Measurements from ENCODE around the gene SLC6A13. TPM values are rescaled to one million over a fixed set of nuclear protein-coding genes. Genes with fewer than 3 reads are reported as not detected.

SLC6A13 gene
- total and polyA plus RNA-seq, 12 donors = 0.87 to 6.1 (median 3.2) TPM

- intact Hi-C loops (cut with DNase I) = no loop called here
- H3K4me1 ChIP-seq = no peaks in the 10 kb centered on the region
- H3K4me3 ChIP-seq = no peak overlapping the region
- no peaks in the 10 kb centered on the region for H3K27me3 ChIP-seq
- TF ChIP-seq, protein P1, sequence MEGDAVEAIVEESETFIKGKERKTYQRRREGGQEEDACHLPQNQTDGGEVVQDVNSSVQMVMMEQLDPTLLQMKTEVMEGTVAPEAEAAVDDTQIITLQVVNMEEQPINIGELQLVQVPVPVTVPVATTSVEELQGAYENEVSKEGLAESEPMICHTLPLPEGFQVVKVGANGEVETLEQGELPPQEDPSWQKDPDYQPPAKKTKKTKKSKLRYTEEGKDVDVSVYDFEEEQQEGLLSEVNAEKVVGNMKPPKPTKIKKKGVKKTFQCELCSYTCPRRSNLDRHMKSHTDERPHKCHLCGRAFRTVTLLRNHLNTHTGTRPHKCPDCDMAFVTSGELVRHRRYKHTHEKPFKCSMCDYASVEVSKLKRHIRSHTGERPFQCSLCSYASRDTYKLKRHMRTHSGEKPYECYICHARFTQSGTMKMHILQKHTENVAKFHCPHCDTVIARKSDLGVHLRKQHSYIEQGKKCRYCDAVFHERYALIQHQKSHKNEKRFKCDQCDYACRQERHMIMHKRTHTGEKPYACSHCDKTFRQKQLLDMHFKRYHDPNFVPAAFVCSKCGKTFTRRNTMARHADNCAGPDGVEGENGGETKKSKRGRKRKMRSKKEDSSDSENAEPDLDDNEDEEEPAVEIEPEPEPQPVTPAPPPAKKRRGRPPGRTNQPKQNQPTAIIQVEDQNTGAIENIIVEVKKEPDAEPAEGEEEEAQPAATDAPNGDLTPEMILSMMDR (IDR thresholded peaks at IDR 0.05) = no peak
- H3K36me3 ChIP-seq = no peaks in the 10 kb centered on the region
- 80 to 83% methylated on average over 14 of the region's 14 CpGs for whole genome bisulfite sequencing, 2 donors
- DNase-seq (no peak), ATAC-seq (no peak)
- H3K27ac ChIP-seq = no peak overlapping the region
- H3K9me3 ChIP-seq = no peaks in the 10 kb centered on the region
Measured at GRCh38 chr12:226401-226800, 36.2 kb downstream of the SLC6A13 start.

GRCh38 chr12:225012-225411 lies 37.6 kb downstream of the SLC6A13 start:
- Histone ChIP-seq H3K27ac (no peak overlapping the region), H3K4me1 (peaks cover 0 to 3% (median 0%) of the 10 kb centered on the region in 9 donors), H3K27me3 (no peaks in the 10 kb centered on the region), H3K36me3 (no peaks in the 10 kb centered on the region), H3K9me3 (no peaks in the 10 kb centered on the region), H3K4me3 (no peak overlapping the region)
- intact Hi-C loops (cut with DNase I) = no loop called here
- 92% methylated on average over 18 of the region's 18 CpGs for WGBS, 2 donors
- ATAC-seq (no peak), DNase-seq (no peak)
- TF ChIP-seq, protein P1 (IDR thresholded peaks at IDR 0.05) = no peak

GRCh38 chr12:224330-224729 lies 38.3 kb downstream of the SLC6A13 start:
- TF ChIP-seq, protein P1 (IDR thresholded peaks at IDR 0.05) = no peak
- Histone ChIP-seq H3K4me3 (no peak overlapping the region), H3K9me3 (no peaks in the 10 kb centered on the region), H3K4me1 (peaks cover 0 to 7% (median 0%) of the 10 kb centered on the region in 9 donors), H3K27me3 (no peaks in the 10 kb centered on the region), H3K36me3 (no peaks in the 10 kb centered on the region), H3K27ac (no peak overlapping the region)
- no peak for DNase-seq
- intact Hi-C loops (cut with DNase I) = no loop called here
- no peak for ATAC-seq
- 90 to 91% methylated on average over 9 of the region's 9 CpGs for WGBS, 2 donors

GRCh38 chr12:223841-224240 lies 38.8 kb downstream of the SLC6A13 start:
- Histone ChIP-seq H3K4me1 (peaks cover 0 to 9% (median 0%) of the 10 kb centered on the region in 9 donors), H3K36me3 (no peaks in the 10 kb centered on the region), H3K27ac (no peak overlapping the region), H3K9me3 (no peaks in the 10 kb centered on the region), H3K4me3 (no peak overlapping the region), H3K27me3 (no peaks in the 10 kb centered on the region)
- ATAC-seq (no peak), DNase-seq (no peak)
- intact Hi-C loops (cut with DNase I) = no loop called here
- TF ChIP-seq, protein P1 (IDR thresholded peaks at IDR 0.05) = no peak
- 76 to 82% methylated on average over 11 of the region's 11 CpGs for WGBS, 2 donors

Data from heart right ventricle (tissue), 16 donors.